Gastroesophageal sphincter (tissue), 4 donors: ENCODE results near the gene FLYWCH1. TPM values are rescaled to one million over a fixed set of nuclear protein-coding genes. Genes with fewer than 3 reads are reported as not detected.

Source experiments
- ATAC-seq: fragments of 150-250 bp; one replicate; pipeline ENCODE4 v1.9.1; 2016; ENCODE audit warnings: mild to moderate bottlenecking, moderate library complexity
- H3K27ac ChIP-seq, 4 donors: fragments of 200-600 bp; sonication (generic) in 3 of 4; 1 replicate in 3 of 4; 2 replicates in 1 of 4; pipeline ENCODE4 v1.5.1; 2016 to 2019
- H3K27me3 ChIP-seq: fragments of 200-600 bp; sonication (generic); one replicate; pipeline ENCODE4 v1.5.1; 2019
- H3K36me3 ChIP-seq, 2 donors: fragments of 200-600 bp; sonication (generic); one replicate each; pipeline ENCODE4 v1.5.1; 2019; ENCODE audit warnings: control low read depth in 1 of 2
- H3K4me1 ChIP-seq, 3 donors: fragments of 200-600 bp; sonication (generic); 1 replicate in 2 of 3; 2 replicates in 1 of 3; pipeline ENCODE4 v1.5.1; 2016 to 2019; ENCODE audit warnings: control low read depth in 2 of 3
- H3K4me3 ChIP-seq, 2 donors: fragments of 200-600 bp; sonication (generic); one replicate each; pipeline ENCODE4 v1.5.1; 2019; ENCODE audit warnings: mild to moderate bottlenecking in 1 of 2, moderate library complexity in 1 of 2
- H3K9me3 ChIP-seq, 3 donors: fragments of 200-600 bp; sonication (generic); one replicate each; pipeline ENCODE4 v1.5.1; 2017 to 2019; ENCODE audit warnings: control low read depth in 2 of 3
- EP300 ChIP-seq: sonication (generic); formaldehyde crosslinking; IDR thresholded peaks from one replicate; pipeline ENCODE4 v1.6.1; 2017; ENCODE audit warnings: antibody characterized with exemption, mild to moderate bottlenecking
- POLR2A ChIP-seq, 2 donors: fragments of 450-650 bp; IDR thresholded peaks; one replicate each; pipeline ENCODE4 v1.6.1; 2017; ENCODE audit warnings: antibody characterized with exemption in 2 of 2, mild to moderate bottlenecking in 2 of 2, moderate library complexity in 1 of 2
- POLR2AphosphoS5 ChIP-seq: sonication (generic); formaldehyde crosslinking; IDR thresholded peaks from one replicate; pipeline ENCODE4 v1.6.1; 2017; ENCODE audit warnings: antibody characterized with exemption
- WGBS, 2 donors: methylation state at CpG; one replicate each; pipeline ENCODE4 v1.1.5; 2018; ENCODE audit warnings: low coverage in 1 of 2; 5-methylcytosine and 5-hydroxymethylcytosine counted together
- total RNA-seq, 4 donors: library from RNA; depleted of rRNA; stranded (reverse); fragments of >200 nt; gene quantifications; one replicate each; pipeline ENCODE4 v1.1.0, GENCODE V29; 2016
- TF ChIP-seq, protein P1 (sequence below), 4 experiments: fragments of 200-600 bp in 2 of 4; fragments of 450-650 bp in 2 of 4; sonication (generic) in 1 of 4; IDR thresholded peaks; one replicate each; pipeline ENCODE4 v1.5.1; 2017 to 2019; ENCODE audit warnings: antibody characterized with exemption in 4 of 4, mild to moderate bottlenecking in 2 of 4, moderate library complexity in 2 of 4

FLYWCH1 gene
- total RNA-seq, 4 donors from 2014 or later = 34.5 to 66.5 (median 51.2) TPM

DNA sequence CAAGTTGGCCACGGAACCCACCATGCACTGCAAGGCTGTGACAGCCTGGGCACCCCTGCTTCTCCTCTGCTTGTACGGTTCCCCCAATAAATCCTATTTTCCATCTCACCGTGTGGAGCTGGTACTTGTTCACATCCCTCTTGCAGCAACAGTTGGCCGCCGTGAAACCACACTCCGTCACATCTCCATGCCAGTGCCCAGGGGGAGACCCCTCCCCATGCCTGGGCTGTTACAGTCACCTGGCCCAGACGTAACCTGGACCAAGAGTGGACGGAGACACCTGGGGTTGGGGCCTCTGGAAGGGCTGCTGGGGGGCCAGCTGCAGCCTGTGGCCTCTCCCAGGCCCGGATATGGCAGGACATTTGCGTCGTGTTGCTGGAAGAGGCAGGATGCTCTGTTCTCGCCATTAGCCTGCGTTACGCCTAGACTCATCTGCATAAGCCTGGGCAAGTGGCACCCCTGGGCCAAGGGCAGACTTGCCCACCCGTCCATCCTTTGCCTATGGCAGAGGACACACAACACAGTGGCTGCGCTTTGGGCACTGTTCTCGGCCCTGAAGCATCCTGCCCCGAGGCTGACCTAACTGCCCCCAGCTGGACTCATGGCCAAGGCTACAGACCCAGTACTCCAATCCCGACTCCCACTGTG is 38.1 kb downstream of the FLYWCH1 start:
- H3K4me3 ChIP-seq = no peak overlapping the region
- TF ChIP-seq, protein P1, sequence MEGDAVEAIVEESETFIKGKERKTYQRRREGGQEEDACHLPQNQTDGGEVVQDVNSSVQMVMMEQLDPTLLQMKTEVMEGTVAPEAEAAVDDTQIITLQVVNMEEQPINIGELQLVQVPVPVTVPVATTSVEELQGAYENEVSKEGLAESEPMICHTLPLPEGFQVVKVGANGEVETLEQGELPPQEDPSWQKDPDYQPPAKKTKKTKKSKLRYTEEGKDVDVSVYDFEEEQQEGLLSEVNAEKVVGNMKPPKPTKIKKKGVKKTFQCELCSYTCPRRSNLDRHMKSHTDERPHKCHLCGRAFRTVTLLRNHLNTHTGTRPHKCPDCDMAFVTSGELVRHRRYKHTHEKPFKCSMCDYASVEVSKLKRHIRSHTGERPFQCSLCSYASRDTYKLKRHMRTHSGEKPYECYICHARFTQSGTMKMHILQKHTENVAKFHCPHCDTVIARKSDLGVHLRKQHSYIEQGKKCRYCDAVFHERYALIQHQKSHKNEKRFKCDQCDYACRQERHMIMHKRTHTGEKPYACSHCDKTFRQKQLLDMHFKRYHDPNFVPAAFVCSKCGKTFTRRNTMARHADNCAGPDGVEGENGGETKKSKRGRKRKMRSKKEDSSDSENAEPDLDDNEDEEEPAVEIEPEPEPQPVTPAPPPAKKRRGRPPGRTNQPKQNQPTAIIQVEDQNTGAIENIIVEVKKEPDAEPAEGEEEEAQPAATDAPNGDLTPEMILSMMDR (IDR thresholded peaks at IDR 0.05) = no peak
- TF ChIP-seq EP300 (no peak), POLR2A (IDR thresholded peaks at IDR 0.05) (no peak), POLR2AphosphoS5 (no peak)
- no peaks in the 10 kb centered on the region for H3K4me1 ChIP-seq
- peaks cover 8% of the 10 kb centered on the region for H3K27me3 ChIP-seq
- no peak overlapping the region for H3K27ac ChIP-seq
- H3K36me3 ChIP-seq = peaks cover 0 to 28% of the 10 kb centered on the region in 2 donors
- ATAC-seq = no peak
- 80 to 82% methylated on average over 2 to 9 of the region's 19 CpGs for WGBS, 2 donors
- H3K9me3 ChIP-seq = no peaks in the 10 kb centered on the region

DNA sequence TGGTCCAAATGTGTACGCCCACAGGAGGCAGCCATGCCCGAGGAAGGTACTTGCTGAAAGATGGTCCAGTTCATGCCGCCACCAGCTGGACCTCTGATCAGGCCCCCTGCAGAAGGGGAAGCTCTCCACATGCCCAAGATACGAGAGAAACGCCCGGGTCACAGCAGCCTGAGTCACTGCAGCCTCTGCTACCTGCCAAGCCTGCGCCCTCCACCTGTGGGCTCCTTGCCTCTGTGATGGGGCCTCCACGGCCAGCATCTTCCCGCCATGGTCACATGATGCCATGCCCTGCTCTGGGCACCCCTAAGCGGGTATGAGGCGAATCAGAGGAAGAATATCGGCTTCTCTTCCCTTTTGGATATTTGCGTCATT is 38.6 kb downstream of the FLYWCH1 start:
- ATAC-seq = no peak
- no peak overlapping the region for H3K4me3 ChIP-seq
- no peak for TF ChIP-seq POLR2AphosphoS5
- no peak for TF ChIP-seq EP300
- TF ChIP-seq, protein P1 (IDR thresholded peaks at IDR 0.05) = no peak
- TF ChIP-seq POLR2A (IDR thresholded peaks at IDR 0.05) = no peak
- no peaks in the 10 kb centered on the region for H3K4me1 ChIP-seq
- peaks cover 0 to 24% of the 10 kb centered on the region in 2 donors for H3K36me3 ChIP-seq
- WGBS, 2 donors = no CpG with 5 or more reads among the region's 13 CpGs
- H3K9me3 ChIP-seq = no peaks in the 10 kb centered on the region
- H3K27ac ChIP-seq = no peak overlapping the region
- H3K27me3 ChIP-seq = peaks cover 14% of the 10 kb centered on the region

DNA sequence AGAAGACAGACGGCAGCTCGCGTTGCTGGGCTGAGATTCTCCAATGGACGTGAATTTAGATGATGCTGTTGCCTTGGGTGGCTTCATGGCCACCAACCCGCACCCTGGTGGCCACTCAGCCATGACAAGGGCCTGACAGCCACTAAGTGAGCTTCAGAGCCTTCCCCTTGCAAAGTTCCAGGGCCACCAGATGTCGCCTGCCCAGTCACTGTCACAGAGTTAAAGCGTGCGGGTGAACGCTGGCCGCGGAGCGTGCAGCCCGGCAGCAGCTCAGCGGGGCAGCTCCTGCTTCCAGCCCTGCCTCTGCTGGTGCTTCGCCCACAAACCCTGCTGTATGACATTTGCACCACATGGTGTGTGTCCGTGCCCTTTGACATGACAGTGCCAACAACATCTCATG is 39.0 kb downstream of the FLYWCH1 start:
- ATAC-seq = no peak
- Histone ChIP-seq H3K27me3 (peaks cover 18% of the 10 kb centered on the region), H3K27ac (no peak overlapping the region), H3K36me3 (peaks cover 0 to 24% of the 10 kb centered on the region in 2 donors), H3K9me3 (no peaks in the 10 kb centered on the region), H3K4me1 (no peaks in the 10 kb centered on the region), H3K4me3 (no peak overlapping the region)
- 60% methylated on average over 1 of the region's 16 CpGs; no CpG with 5 or more reads in 1 of the 2 donors for WGBS, 2 donors
- TF ChIP-seq EP300 = no peak
- no peak for TF ChIP-seq POLR2A (IDR thresholded peaks at IDR 0.05)
- no peak for TF ChIP-seq POLR2AphosphoS5
- TF ChIP-seq, protein P1 (IDR thresholded peaks at IDR 0.05) = no peak

DNA sequence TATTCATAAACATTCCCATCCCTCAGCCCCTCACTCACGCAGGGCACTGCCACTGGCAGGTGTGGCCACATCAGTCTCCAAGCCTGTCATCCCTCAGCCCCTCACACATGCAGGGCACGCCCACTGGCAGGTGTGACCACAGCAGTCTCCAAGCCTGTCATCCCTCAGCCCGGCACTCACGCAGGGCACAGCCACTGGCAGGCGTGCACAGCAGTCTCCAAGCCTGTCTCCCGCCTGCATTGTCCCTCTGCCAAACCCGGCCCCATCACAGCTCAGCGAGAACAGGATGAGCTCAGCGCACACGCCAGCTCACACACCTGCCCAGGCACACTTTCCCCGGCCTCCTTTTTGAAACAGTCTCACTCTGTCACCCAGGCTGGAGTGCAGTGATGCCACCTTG is 40.9 kb downstream of the FLYWCH1 start:
- ATAC-seq = no peak
- 61% methylated on average over 11 of the region's 11 CpGs; no CpG with 5 or more reads in 1 of the 2 donors for WGBS, 2 donors
- TF ChIP-seq POLR2A (IDR thresholded peaks at IDR 0.05) (no peak), EP300 (no peak), POLR2AphosphoS5 (no peak)
- TF ChIP-seq, protein P1 (IDR thresholded peaks at IDR 0.05) = no peak

More for the DNA sequence above, 40.9 kb downstream of the FLYWCH1 start:
- Histone ChIP-seq H3K4me3 (no peak overlapping the region), H3K27me3 (peaks cover 37% of the 10 kb centered on the region), H3K9me3 (no peaks in the 10 kb centered on the region), H3K4me1 (no peaks in the 10 kb centered on the region), H3K27ac (no peak overlapping the region), H3K36me3 (peaks cover 0 to 24% of the 10 kb centered on the region in 2 donors)
